Breast epithelium (tissue), 4 donors: ENCODE measurements around the gene AKR1B1. TPM values are rescaled to one million over a fixed set of nuclear protein-coding genes. Genes with fewer than 3 reads are reported as not detected.
"Not testable (repeated sequence)": the region's sequence is repeated elsewhere in the genome, so short reads cannot be mapped to it uniquely, and the experiment has no call there.

Experiments used
- DNase-seq, 2 donors: peaks; one replicate each; pipeline ENCODE4 v3.0.0-alpha.2; 2019; ENCODE audit warnings: low spot score in 2 of 2
- H3K27ac ChIP-seq, 2 donors: fragments of 200-600 bp; sonication (generic) in 1 of 2; one replicate each; pipeline ENCODE4 v1.5.1; 2016 to 2019; ENCODE audit warnings: mild to moderate bottlenecking in 1 of 2
- H3K27me3 ChIP-seq, 2 donors: fragments of 200-600 bp; sonication (generic) in 1 of 2; one replicate each; pipeline versions ENCODE4 v1.5.1 to v1.6.0; 2017 to 2019; ENCODE audit warnings: control low read depth in 1 of 2, mild to moderate bottlenecking in 1 of 2
- H3K36me3 ChIP-seq: fragments of 200-600 bp; one replicate; pipeline ENCODE4 v1.5.1; 2019
- H3K4me1 ChIP-seq, 2 donors: fragments of 200-600 bp; sonication (generic); one replicate each; pipeline ENCODE4 v1.5.1; 2016 to 2019; ENCODE audit warnings: control low read depth in 1 of 2
- H3K4me3 ChIP-seq, 3 donors: fragments of 200-600 bp; sonication (generic); 1 replicate in 2 of 3; 2 replicates in 1 of 3; pipeline ENCODE4 v1.5.1; 2016 to 2019; ENCODE audit warnings: mild to moderate bottlenecking in 3 of 3, moderate library complexity in 2 of 3
- H3K9me3 ChIP-seq, 2 donors: fragments of 200-600 bp; sonication (generic) in 1 of 2; one replicate each; pipeline ENCODE4 v1.5.1; 2016 to 2019; ENCODE audit warnings: control low read depth in 1 of 2
- CTCF ChIP-seq, 3 donors: fragments of 450-650 bp; IDR thresholded peaks; one replicate each; pipeline ENCODE4 v1.5.1; 2016 to 2017; ENCODE audit warnings: antibody characterized with exemption in 3 of 3, mild to moderate bottlenecking in 3 of 3, moderate library complexity in 3 of 3
- POLR2A ChIP-seq: fragments of 450-650 bp; IDR thresholded peaks from one replicate; pipeline ENCODE4 v1.6.1; 2016; ENCODE audit warnings: antibody characterized with exemption, mild to moderate bottlenecking, moderate library complexity
- POLR2AphosphoS5 ChIP-seq, 3 donors: sonication (generic); formaldehyde crosslinking; IDR thresholded peaks; one replicate each; pipeline ENCODE4 v1.6.1; 2017; ENCODE audit warnings: antibody characterized with exemption in 3 of 3
- intact Hi-C: fragments of 100-400 bp; cut with DNase I; formaldehyde crosslinking; loops from one replicate; pipeline ENCODE4 v1.15.1; 2023; ENCODE audit warnings: low total_unique reads
- total RNA-seq, 3 donors: library from RNA; depleted of rRNA; stranded (reverse); fragments of >200 nt; gene quantifications; one replicate each; pipeline ENCODE4 v1.1.0, GENCODE V29; 2016

AKR1B1 gene
- total RNA-seq, 3 donors from 2014 or later, result 55.0 to 200 (median 57.4) TPM

DNA sequence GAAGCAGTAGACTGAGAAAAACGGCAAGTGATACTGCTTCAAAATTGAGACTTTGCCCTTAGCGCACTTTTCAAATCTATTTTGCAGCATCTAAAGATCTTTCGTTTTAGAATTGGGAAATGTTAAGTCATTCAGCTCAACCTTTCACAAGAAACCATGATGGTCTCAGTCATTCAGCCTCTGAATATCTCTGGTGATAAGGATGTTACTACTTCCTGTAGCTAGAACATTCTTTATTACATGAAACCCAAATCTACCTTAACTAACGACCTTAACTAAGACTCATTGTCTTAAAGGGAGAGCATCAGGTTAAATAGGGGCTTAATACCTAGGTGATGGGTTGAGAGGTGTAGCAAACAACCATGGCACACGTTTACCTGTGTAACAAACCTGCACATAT, 42.1 kb upstream of the AKR1B1 start:
- H3K4me1 ChIP-seq, result no peaks in the 10 kb centered on the region
- intact Hi-C loops, result no loop called here
- H3K27me3 ChIP-seq, result no peaks in the 10 kb centered on the region
- TF ChIP-seq POLR2A (no peak), POLR2AphosphoS5 (IDR thresholded peaks at IDR 0.05) (no peak), CTCF (IDR thresholded peaks at IDR 0.05) (no peak)
- H3K4me3 ChIP-seq, result no peak overlapping the region
- no peaks in the 10 kb centered on the region for H3K36me3 ChIP-seq
- DNase-seq, result no peak
- H3K9me3 ChIP-seq, result no peaks in the 10 kb centered on the region
- no peak overlapping the region for H3K27ac ChIP-seq

- Histone ChIP-seq H3K4me1 (no peaks in the 10 kb centered on the region), H3K27me3 (no peaks in the 10 kb centered on the region), H3K36me3 (no peaks in the 10 kb centered on the region), H3K27ac (no peak overlapping the region), H3K4me3 (no peak overlapping the region), H3K9me3 (no peaks in the 10 kb centered on the region)
- TF ChIP-seq POLR2A (no peak), POLR2AphosphoS5 (IDR thresholded peaks at IDR 0.05) (no peak), CTCF (IDR thresholded peaks at IDR 0.05) (no peak)
- DNase-seq, result no peak
- intact Hi-C loops, result no loop called here
Observed at GRCh38 chr7:134500406-134500805, 41.5 kb upstream of the AKR1B1 start.

- no peak for DNase-seq
- TF ChIP-seq CTCF (IDR thresholded peaks at IDR 0.05), result no peak
- no peak for TF ChIP-seq POLR2A
- no peak for TF ChIP-seq POLR2AphosphoS5 (IDR thresholded peaks at IDR 0.05)
- intact Hi-C loops, result no loop called here
Observed at GRCh38 chr7:134495546-134495945, 36.6 kb upstream of the AKR1B1 start.

DNA sequence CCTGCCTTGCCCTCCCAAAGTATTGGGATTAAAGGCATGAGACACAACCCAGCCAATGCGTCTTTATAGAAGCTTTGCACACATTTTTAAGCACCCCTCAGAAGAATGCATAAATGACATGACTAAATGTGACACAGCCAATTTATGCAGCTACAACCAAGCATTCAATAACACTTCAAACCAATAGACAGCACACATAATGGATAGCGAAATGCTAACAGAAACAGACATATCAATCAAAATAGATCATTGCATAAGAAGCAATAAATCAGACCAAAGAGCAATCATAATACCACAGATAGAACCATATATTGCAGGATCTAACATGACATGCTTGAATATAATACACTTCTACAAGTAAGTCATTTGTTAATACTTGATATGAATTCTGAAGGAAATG, 34.2 kb upstream of the AKR1B1 start:
- no peak for TF ChIP-seq POLR2AphosphoS5 (IDR thresholded peaks at IDR 0.05)
- no peak for TF ChIP-seq CTCF (IDR thresholded peaks at IDR 0.05)
- TF ChIP-seq POLR2A, result no peak
- H3K27ac ChIP-seq, result no peak overlapping the region
- intact Hi-C loops, result no loop called here
- H3K4me3 ChIP-seq, result no peak overlapping the region
- H3K27me3 ChIP-seq, result peaks cover 0 to 6% of the 10 kb centered on the region in 2 donors
- H3K4me1 ChIP-seq, result no peaks in the 10 kb centered on the region
- H3K36me3 ChIP-seq, result no peaks in the 10 kb centered on the region
- no peaks in the 10 kb centered on the region for H3K9me3 ChIP-seq
- DNase-seq, result no peak

More at GRCh38 chr7:134495546-134495945, 36.6 kb upstream of the AKR1B1 start:
- peaks cover 0 to 6% of the 10 kb centered on the region in 2 donors for H3K27me3 ChIP-seq
- H3K4me3 ChIP-seq, result no peak overlapping the region
- no peaks in the 10 kb centered on the region for H3K36me3 ChIP-seq
- H3K27ac ChIP-seq, result no peak overlapping the region
- H3K9me3 ChIP-seq, result no peaks in the 10 kb centered on the region
- no peaks in the 10 kb centered on the region for H3K4me1 ChIP-seq

DNA sequence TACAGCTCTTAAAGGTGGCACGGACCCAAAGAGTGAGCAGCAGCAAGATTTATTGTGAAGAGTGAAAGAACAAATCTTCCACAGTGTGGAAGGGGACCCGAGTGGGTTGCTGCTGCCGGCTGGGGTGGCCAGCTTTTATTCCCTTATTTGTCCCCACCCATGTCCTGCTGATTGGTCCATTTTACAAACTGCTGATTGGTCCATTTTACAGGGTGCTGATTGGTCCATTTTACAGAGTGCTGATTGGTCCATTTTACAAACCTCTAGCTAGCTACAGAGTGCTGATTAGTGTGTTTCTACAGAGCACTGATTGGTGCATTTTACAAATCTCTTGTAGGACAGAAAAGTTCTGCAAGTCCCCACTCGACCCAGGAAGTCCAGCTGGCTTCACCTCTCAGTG, 28.8 kb upstream of the AKR1B1 start:
- H3K27me3 ChIP-seq, H3K36me3 ChIP-seq, H3K4me1 ChIP-seq, H3K27ac ChIP-seq, intact Hi-C loops, H3K4me3 ChIP-seq, DNase-seq, H3K9me3 ChIP-seq: not testable (repeated sequence)

- no peak overlapping the region for H3K27ac ChIP-seq
- peaks cover 0 to 8% of the 10 kb centered on the region in 2 donors for H3K9me3 ChIP-seq
- no peaks in the 10 kb centered on the region for H3K4me1 ChIP-seq
- intact Hi-C loops, result no loop called here
- no peak for TF ChIP-seq POLR2A
- TF ChIP-seq CTCF (IDR thresholded peaks at IDR 0.05), result no peak
- no peak for TF ChIP-seq POLR2AphosphoS5 (IDR thresholded peaks at IDR 0.05)
- DNase-seq, result no peak
- no peaks in the 10 kb centered on the region for H3K36me3 ChIP-seq
- no peaks in the 10 kb centered on the region for H3K27me3 ChIP-seq
- H3K4me3 ChIP-seq, result no peak overlapping the region
Observed at GRCh38 chr7:134485203-134485602, 26.3 kb upstream of the AKR1B1 start.
